HG03432 (cell line): ENCODE data around the gene MACROD2.

Experiments used
- ATAC-seq: cut with Tn5 transposase; IDR thresholded peaks from one replicate; pipeline ENCODE4 v1.9.1; 2021; ENCODE audit warnings: mild to moderate bottlenecking, moderate library complexity; ENCODE audit not compliant: unreplicated experiment

The MACROD2 gene

DNA sequence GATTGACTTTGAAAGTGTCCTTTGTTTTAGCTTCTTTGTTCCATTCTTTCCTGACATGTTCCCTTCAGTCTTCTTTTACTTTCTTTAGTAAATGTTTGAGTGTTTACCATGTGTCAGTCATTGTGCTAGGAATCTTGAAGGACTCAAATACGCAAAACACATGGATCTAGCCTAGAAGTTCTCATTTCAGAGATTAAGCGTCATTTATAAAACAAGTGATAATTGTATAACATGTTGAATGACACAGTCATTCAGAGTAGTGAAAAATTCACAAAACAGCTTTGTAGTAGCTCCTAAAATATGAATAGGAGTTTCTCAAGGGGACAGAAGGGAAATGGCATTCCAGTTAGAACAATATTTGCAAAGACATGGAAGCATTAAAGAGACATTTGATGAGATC, 66.9 kb downstream of the MACROD2 start:
- no peak for ATAC-seq

- ATAC-seq, result no peak
Observed at GRCh38 chr20:14062786-14063185, 67.5 kb downstream of the MACROD2 start.

GRCh38 chr20:14064333-14064732, 69.0 kb downstream of the MACROD2 start:
- no peak for ATAC-seq

GRCh38 chr20:14064921-14065320, 69.6 kb downstream of the MACROD2 start:
- ATAC-seq, result no peak

DNA sequence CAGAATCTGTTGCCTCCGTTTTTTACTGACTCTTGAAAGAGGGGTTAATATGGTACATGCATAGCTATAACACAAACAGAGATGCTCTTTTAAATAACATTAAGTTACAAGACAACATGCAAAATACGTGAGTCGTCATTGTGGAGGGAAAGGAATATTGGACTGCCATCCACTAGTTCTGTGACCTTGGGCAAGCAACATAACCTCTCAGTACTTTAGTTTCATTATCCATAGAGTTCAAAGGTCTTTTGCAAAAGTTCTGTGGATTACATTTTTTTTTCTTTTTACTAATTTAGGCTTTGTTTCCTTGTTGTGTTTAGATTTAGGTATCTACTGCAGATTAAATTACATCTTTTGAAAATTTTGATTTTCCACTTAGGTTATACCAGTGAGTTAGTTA, 70.5 kb downstream of the MACROD2 start:
- ATAC-seq, result no peak

GRCh38 chr20:14067603-14068002, 72.3 kb downstream of the MACROD2 start:
- no peak for ATAC-seq

GRCh38 chr20:14069796-14070195, 74.5 kb downstream of the MACROD2 start:
- no peak for ATAC-seq

- no peak for ATAC-seq
Observed at GRCh38 chr20:14093652-14094051, 98.3 kb downstream of the MACROD2 start.

DNA sequence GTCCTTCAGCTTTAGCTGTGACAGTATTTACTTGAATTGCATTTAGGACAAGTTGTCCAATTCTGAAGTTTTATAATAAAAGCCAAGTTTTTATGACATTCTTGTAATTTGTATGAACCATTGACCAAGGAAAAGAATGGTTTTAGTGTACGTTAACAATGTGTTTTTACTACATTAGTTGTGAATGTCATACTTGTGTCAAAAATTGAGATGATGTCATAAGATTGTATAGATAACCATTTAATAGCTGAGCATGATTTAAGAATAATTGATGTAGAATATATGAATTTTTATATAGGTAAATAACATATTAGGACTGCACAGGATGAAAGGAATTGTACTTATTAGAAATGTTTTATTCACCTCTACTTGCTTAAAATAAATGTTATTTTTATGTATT, 102.9 kb downstream of the MACROD2 start:
- ATAC-seq, result no peak

DNA sequence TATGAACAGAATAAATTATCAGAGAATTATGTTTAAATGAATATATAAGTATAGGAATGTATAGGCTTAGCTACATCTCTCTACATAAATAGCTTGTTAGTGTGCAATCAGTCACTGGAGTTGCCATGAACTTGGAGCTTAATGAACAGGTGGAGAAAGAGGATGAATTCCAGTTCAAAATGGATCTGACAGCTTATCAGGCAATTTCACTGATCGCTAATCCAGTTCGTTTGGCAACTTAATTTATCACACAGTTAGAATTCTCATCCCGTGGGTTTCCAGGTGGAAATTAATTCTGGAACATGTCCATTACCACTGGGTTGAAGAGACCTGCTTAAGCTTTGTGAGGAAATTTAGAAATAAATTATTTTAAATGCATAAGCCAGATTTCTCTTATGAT, 118.1 kb downstream of the MACROD2 start:
- no peak for ATAC-seq

DNA sequence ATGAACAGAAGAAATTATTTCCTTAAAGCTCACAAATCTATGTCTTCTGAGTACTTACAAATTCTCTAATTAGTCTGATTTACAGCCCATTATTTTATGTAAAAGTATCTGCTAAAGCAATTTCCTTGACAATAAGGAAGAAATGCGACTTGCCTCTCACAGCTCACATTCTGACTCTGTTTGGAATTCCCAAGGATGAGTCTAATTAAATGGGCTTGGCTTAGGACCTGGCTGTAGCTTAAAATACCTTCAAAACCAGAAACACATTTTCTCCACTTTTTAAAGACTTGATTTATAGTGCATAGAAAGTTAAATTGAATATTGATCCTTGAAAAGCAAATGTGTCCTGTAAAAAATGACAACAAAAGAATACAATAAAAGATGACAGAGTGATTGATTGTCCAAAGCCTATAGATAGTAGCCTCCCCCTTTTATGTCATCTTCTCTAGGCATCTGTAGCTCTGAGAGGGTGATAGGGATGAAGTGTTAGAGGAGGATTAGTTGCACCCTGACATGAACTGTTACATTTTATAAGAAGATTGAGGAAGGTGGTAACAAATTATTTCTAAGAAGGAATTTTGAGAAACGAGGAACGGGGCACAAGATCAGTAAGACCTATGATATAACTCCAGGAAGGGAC, 118.9 kb downstream of the MACROD2 start:
- no peak for ATAC-seq

GRCh38 chr20:14116037-14116436, 120.7 kb downstream of the MACROD2 start:
- ATAC-seq, result no peak

DNA sequence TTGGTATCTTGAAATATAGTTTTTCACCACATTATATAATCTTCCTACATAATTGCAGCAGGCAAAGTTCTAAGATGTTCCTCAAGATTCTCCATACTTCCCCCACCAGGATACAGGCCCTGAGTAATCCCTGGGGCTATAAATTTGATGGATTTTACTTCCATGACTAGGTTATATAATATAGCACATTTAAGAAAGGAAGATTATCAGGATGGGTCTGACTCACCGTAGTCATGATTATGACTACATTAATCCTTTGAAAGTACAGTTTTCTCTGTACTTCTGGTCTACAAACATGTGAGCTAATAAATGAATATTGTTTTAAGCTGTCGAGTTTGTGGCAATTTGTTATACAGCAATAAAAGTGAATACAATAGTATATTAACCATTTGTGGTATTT, 122.5 kb downstream of the MACROD2 start:
- ATAC-seq, result no peak

- ATAC-seq, result no peak
Observed at GRCh38 chr20:14126856-14127255, 131.5 kb downstream of the MACROD2 start.

GRCh38 chr20:14127514-14128223, 132.4 kb downstream of the MACROD2 start:
- ATAC-seq, result no peak

- ATAC-seq, result no peak
Observed at GRCh38 chr20:14134004-14134403, 138.7 kb downstream of the MACROD2 start.

DNA sequence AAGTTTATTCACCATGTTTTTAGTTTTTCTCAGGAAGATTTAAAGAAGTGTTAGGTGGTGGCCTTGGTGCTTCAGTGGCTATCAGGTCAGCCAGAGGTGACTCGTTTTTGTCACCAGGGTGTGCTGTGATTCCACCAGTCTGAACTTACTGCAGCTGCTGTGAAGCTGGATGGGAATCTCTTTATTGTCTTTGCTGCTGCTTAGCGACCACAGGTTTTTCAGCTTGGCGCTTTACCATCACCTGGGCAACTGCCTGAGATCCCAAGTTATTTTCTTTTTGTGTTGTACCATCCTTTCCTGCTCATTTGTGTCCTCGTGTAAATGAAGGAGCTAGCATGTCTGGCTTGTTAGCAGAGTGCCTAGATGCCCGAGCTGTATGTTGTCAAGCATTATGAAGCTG, 146.9 kb downstream of the MACROD2 start:
- ATAC-seq, result no peak

- ATAC-seq, result no peak
Observed at GRCh38 chr20:14142964-14143627, 147.8 kb downstream of the MACROD2 start.

- ATAC-seq, result no peak
Observed at GRCh38 chr20:14148042-14148441, 152.7 kb downstream of the MACROD2 start.

GRCh38 chr20:14155361-14155760, 160.0 kb downstream of the MACROD2 start:
- no peak for ATAC-seq

DNA sequence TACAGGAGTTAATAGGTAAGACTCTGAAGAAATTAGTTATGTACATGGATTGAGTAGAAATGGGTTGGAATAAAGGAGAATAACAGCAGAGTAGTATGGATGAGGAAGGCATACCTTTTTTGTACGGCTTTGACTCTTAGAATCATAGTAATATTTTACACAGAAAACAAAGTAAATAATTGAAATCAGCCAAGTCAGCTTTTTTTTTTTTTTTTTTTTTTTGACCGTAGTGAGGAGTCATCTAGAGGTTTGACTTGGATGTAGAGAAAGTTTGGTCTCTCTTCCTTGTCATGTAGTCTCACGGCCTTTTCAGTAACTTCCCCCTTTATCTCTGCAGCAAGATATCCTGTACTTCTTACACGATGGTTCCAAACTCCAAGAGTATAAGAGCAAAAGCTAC, 183.2 kb downstream of the MACROD2 start:
- ATAC-seq, result no peak

- ATAC-seq, result no peak
Observed at GRCh38 chr20:14178952-14179351, 183.6 kb downstream of the MACROD2 start.
